ENCODE results near the gene CLSTN2.
"Not testable (repeated sequence)": the region's sequence is repeated elsewhere in the genome, so short reads cannot be mapped to it uniquely, and the experiment has no call there.

CLSTN2 gene

DNA sequence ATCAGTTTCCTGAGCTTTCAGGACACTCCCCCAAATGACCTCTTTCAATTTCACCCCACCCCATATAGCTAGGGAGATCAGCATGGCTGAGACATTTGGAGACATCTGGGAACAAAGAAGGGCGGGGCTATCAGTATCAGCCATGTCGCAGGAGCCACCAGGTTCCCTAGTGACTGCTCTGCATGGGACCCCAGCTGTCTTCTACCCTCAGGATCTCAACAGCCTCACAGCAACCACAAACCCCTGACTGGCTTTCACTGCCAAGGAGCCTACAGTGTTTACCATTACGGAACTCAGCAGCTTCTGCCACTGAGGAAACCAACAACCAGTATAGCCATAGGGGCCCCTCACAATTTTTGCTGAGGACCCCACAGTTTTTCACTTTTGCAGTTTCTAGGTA, 473.3 kb downstream of the CLSTN2 start:
- no peak for DNase-seq
- Mint-ChIP-seq H3K4me1 (no peaks in the 10 kb centered on the region), H3K4me3 (no peak overlapping the region), H3K27me3 (peaks cover 7% of the 10 kb centered on the region), H3K9me3 (peaks cover 16 to 33% of the 10 kb centered on the region in 2 donors), H3K27ac (no peak overlapping the region)
- ATAC-seq = no peak

DNA sequence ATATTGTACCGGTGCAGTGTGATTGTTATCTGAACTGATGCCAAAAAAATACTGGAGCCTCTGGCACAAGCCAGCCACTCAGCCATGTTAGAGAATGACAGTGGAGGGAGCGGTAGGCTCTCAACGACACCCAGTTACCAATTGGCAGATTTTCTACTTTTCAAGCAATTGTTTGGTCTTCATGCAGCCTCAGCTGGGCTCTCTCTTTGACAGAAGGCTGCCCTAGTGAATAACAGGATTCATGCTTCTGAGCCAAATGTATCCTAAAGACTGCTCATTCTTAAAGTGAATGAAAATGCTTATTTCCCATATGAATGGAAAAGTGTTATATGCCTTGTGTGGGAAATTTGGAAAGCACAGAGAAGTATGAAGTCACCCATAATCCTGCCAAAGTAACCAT, 481.7 kb downstream of the CLSTN2 start:
- ATAC-seq = no peak
- H3K27me3 Mint-ChIP-seq = no peaks in the 10 kb centered on the region
- no peaks in the 10 kb centered on the region for H3K4me1 Mint-ChIP-seq
- H3K9me3 Mint-ChIP-seq = no peaks in the 10 kb centered on the region
- no peak overlapping the region for H3K4me3 Mint-ChIP-seq
- H3K27ac Mint-ChIP-seq = no peak overlapping the region
- no peak for DNase-seq

DNA sequence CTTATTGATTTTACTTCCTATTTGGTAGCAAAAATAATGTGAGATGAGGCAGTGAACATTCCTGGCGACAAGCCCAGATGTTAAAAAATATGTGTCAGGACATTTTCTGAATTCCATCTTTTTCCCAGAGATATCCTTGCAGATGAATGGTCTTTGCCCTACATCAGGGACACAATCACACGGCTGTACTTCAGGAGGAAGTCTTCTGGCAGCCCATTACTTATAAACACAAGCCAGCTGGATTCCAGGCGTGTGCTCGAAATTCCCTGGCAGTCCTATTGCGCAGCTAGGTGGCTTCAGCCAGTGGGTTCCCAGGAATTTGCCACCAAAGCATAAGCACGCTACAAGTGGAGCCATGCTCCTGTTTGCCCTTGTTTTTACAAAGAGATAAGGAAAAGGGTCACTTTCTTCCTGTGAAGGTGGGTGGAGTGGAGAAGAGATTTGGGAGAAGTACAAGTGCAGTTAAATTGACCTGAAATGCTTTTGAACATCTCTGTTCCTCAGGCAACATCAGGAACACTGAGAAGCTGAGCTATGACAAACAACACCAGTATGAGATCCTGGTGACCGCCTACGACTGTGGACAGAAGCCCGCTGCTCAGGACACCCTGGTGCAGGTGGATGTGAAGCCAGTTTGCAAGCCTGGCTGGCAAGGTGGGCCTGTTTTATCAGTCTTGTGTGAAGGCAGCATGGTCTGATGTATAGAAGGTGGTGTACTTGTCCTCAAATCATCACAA, 485.8 kb downstream of the CLSTN2 start:
- no peak for DNase-seq
- ATAC-seq = no peak
- no peaks in the 10 kb centered on the region for H3K9me3 Mint-ChIP-seq
- no peak overlapping the region for H3K27ac Mint-ChIP-seq
- peaks cover 10% of the 10 kb centered on the region for H3K27me3 Mint-ChIP-seq
- no peak overlapping the region for H3K4me3 Mint-ChIP-seq
- no peaks in the 10 kb centered on the region for H3K4me1 Mint-ChIP-seq

DNA sequence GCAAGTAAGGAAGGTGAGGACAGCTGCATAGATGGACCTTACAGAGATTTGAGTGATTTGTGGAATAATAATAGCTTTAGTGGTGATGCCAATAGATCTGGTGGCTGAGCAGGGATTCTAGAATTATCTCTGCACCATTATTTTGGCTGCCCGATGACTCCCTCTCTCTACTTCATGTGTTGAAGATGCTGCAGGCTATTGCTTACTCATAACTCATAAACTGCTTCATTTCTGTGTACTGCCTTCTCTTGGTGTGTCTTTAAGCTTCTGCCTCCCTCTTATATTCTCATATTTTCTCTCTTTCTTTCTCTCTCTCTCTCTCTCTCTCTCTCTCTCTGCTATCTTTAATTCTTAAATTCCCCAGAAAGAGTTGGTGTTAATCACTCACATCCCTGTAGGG, 486.9 kb downstream of the CLSTN2 start:
- peaks cover 10% of the 10 kb centered on the region for H3K27me3 Mint-ChIP-seq
- DNase-seq (no peak), ATAC-seq (no peak)
- H3K4me3 Mint-ChIP-seq = no peak overlapping the region
- no peak overlapping the region for H3K27ac Mint-ChIP-seq
- no peaks in the 10 kb centered on the region for H3K4me1 Mint-ChIP-seq
- no peaks in the 10 kb centered on the region for H3K9me3 Mint-ChIP-seq

DNA sequence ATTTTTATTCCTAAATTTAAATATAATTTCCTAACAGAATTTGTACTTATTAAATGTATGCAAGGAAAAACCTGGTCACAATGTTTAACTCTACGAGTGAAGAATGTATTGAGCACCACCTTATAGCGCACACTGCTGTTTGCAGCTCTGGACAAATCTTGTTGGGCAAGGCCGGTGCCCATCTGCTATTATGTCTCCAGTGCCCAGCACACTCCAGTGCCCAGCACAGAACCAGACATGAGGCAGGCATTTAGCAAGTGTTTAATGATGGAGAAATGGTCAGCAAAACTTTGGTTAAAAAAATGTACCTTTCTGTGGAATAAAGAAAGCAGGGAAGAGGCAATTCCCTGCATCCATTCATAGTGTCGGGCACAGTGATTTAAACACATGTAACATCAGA, 488.2 kb downstream of the CLSTN2 start:
- H3K9me3 Mint-ChIP-seq = no peaks in the 10 kb centered on the region
- no peaks in the 10 kb centered on the region for H3K4me1 Mint-ChIP-seq
- no peak for ATAC-seq
- H3K27ac Mint-ChIP-seq = no peak overlapping the region
- no peak for DNase-seq
- peaks cover 13% of the 10 kb centered on the region for H3K27me3 Mint-ChIP-seq
- H3K4me3 Mint-ChIP-seq = no peak overlapping the region

DNA sequence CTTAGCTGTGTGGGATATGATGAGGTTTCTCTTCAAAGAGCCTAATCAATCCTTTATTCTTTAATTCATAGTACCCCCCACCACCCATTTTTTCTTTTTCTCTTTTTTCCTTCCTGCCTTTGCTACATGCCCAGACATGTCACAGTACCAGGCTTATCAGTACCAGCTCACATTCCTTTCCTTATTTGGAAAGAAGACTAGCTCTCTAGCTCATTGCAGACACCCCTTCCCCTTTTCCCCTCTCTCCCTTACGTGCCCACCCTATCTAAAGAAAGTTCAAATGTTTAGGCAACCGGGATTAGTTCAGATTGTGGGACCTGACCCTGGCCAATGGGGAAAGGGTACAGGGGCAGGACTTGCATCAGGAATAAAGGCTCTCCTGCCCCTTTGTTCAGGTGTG, 488.6 kb downstream of the CLSTN2 start:
- not testable (repeated sequence) for H3K4me1 Mint-ChIP-seq

DNA sequence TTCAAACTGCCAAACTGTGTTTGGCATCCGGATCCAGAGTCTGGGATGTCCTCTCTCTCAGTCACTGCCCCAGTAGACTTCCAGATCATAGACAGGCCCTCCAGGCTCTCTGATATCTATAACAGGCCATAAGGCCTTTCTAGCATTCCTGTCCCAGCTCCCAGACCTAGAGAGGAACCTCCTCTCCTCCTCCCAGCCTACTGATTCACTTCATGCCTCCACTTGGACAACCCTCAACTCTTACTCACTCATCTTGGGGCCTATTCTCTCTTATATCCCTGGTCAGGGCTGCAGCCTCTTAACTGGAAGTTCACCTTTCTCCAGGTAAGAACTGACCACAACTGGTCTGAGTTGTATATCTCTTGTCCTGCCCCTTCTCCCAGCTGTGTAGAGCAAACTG, 489.2 kb downstream of the CLSTN2 start:
- peak overlapping the region in 1 of 2 donors; percentile 7 for H3K27ac Mint-ChIP-seq
- ATAC-seq (no peak), DNase-seq (no peak)
- H3K9me3 Mint-ChIP-seq = no peaks in the 10 kb centered on the region
- peaks cover 24% of the 10 kb centered on the region for H3K27me3 Mint-ChIP-seq
- no peaks in the 10 kb centered on the region for H3K4me1 Mint-ChIP-seq
- no peak overlapping the region for H3K4me3 Mint-ChIP-seq

More for the DNA sequence above, 488.6 kb downstream of the CLSTN2 start:
- Mint-ChIP-seq H3K27me3 (peaks cover 17% of the 10 kb centered on the region), H3K27ac (peak overlapping the region in 1 of 2 donors; percentile 87)
- DNase-seq, H3K4me3 Mint-ChIP-seq, H3K9me3 Mint-ChIP-seq, ATAC-seq: not testable (repeated sequence)

DNA sequence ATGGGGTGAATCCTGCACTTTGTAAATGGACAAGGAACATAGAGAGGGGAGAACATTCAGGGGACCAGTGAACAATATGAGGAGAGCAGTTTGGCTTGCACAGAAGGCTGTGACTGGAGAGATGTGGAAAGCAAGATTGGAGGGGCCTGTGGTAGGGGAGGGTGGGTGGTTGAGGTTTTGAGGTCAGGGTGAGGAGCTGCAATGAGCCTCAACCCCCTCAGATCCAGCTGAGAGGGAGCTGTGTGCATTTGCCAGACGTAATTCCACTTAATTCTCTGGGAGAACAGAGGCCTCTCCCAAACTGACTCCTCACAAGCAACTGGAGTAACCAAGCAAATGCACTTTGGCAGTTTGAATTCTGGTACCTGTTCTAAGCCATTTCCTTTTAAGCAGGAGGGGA, 489.7 kb downstream of the CLSTN2 start:
- DNase-seq (no peak), ATAC-seq (no peak)
- Mint-ChIP-seq H3K9me3 (no peaks in the 10 kb centered on the region), H3K4me1 (no peaks in the 10 kb centered on the region), H3K4me3 (no peak overlapping the region), H3K27ac (no peak overlapping the region), H3K27me3 (peaks cover 27% of the 10 kb centered on the region)

DNA sequence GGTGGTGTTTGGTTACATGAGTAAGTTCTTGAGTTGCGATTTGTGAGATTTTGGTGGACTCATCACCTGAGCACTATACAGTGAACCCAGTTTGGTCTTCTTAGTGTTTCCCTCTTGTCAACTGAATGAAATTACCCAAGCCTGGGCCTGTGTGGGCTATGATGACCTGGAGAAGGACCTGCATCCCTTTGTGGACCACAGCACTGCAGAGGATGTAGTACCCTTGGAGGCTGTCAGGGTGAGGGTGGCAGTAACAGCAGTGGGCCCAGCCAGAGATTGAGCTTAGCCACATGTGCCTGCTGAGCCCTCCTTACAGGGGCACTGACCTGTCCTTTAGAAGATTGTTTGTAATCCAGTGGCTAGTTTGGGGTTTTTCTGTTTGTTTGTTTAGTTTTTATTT, 492.8 kb downstream of the CLSTN2 start:
- Mint-ChIP-seq H3K27me3 (peaks cover 18% of the 10 kb centered on the region), H3K4me3 (no peak overlapping the region), H3K27ac (no peak overlapping the region), H3K4me1 (no peaks in the 10 kb centered on the region), H3K9me3 (no peaks in the 10 kb centered on the region)
- DNase-seq (no peak), ATAC-seq (no peak)

DNA sequence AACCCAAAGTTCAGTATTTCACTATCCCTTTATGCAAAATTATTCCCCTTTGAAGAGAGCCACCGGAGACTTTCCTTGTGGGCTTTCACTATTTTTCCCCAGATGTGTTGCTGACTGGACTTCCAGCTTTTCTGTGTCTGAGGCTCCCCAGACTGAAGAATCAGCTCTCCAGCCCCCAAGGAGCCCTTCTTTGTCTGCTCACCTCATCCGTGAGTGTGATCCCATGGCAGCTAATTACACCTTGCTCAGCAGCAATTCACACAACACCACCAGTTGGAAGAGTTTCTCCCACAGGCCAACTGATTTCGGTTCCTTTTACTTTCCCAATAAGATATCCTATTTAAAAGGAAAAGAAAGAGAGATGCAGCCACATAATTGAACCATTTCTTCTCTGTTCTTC, 493.4 kb downstream of the CLSTN2 start:
- H3K9me3 Mint-ChIP-seq = no peaks in the 10 kb centered on the region
- H3K27ac Mint-ChIP-seq = no peak overlapping the region
- H3K4me1 Mint-ChIP-seq = no peaks in the 10 kb centered on the region
- H3K4me3 Mint-ChIP-seq = no peak overlapping the region
- no peak for DNase-seq
- H3K27me3 Mint-ChIP-seq = peaks cover 17% of the 10 kb centered on the region
- ATAC-seq = no peak

DNA sequence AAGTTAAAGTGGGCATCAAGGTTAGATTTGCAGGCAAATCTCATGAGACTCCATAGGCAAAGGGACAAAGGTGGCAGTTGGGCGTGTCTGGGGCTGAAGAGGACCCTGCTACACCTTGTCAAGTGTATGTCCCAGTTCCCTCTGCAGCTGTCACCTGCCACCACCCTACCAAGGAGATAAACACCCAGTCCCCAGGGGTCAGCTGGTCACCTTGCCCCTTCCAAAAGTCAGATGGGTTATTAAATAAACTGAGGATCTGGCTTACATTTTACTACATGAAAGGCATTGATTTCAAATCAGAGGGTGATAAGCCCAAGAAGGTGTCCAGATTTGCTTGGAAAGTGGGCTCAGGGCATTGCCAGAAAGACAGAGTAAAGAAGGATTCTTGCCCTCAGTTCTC, 494.8 kb downstream of the CLSTN2 start:
- ATAC-seq = no peak
- no peak overlapping the region for H3K4me3 Mint-ChIP-seq
- no peaks in the 10 kb centered on the region for H3K9me3 Mint-ChIP-seq
- H3K4me1 Mint-ChIP-seq = no peaks in the 10 kb centered on the region
- H3K27ac Mint-ChIP-seq = no peak overlapping the region
- DNase-seq = no peak
- peaks cover 17% of the 10 kb centered on the region for H3K27me3 Mint-ChIP-seq

DNA sequence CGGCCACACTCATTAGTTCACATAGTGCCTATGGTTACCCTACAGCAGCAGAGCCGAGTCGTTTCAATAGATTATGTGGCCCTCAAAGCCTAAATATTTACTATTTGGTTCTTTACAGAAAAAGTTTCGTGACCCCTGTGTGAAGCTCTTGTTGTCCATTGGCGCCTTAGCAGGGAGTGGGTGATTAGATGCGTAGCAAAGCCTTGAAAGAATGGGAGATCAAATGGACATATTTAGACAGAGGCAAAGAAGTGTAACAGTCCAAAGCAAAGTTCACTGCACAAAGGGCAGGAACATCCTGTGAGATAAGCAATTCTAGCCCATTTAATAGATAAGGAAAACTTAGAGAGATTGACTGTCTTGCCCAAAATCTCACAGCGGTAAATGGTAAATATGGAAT, 495.5 kb downstream of the CLSTN2 start:
- no peaks in the 10 kb centered on the region for H3K4me1 Mint-ChIP-seq
- no peak overlapping the region for H3K27ac Mint-ChIP-seq
- H3K27me3 Mint-ChIP-seq = peaks cover 17% of the 10 kb centered on the region
- H3K9me3 Mint-ChIP-seq = no peaks in the 10 kb centered on the region
- no peak for DNase-seq
- no peak for ATAC-seq
- no peak overlapping the region for H3K4me3 Mint-ChIP-seq

DNA sequence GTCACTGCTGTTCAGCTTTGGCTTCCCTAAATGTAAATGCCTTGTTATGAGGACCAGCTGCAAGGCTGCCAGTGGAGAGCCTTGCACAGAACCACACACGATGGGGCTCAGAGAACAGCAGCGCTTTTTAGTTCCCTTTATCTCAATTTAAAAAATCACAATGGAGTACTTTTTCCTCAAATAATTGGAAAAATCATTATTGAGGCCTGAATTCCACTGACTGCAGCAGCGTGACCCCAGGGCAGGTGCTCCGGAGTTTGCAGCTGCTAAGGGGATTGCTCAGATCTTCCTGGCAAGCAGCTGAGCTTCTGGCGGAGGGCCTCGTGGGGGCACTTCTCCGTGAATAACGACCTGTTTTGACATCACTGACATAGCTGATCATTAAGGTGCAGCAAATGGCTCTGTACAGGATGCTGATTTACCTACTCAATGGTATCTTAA, 497.3 kb downstream of the CLSTN2 start:
- Mint-ChIP-seq H3K27me3 (peaks cover 27% of the 10 kb centered on the region), H3K4me1 (no peaks in the 10 kb centered on the region), H3K9me3 (no peaks in the 10 kb centered on the region), H3K4me3 (no peak overlapping the region), H3K27ac (no peak overlapping the region)
- ATAC-seq (no peak), DNase-seq (no peak)

DNA sequence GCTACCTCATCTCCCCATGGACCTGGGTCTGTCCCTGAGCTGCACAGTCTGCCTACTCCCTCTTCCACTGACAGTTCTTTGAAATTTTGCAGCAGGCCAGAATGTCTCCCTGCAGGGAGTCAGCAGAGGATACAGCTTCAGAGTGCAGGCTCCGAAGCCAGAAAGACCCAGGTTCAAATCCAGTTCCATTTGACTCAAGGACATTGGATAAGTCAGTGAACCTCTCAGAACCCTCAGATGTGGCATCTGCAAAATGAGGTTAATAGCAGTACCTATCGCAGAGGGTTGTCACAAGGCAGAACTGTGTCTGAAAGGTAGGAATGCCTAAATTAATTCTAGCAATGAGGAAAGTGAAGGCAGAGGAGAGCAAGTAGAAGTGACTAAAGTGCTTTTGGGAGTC, 498.4 kb downstream of the CLSTN2 start:
- Mint-ChIP-seq H3K4me1 (no peaks in the 10 kb centered on the region), H3K4me3 (no peak overlapping the region), H3K27me3 (peaks cover 21% of the 10 kb centered on the region), H3K27ac (no peak overlapping the region), H3K9me3 (no peaks in the 10 kb centered on the region)
- ATAC-seq (peak; percentile 16), DNase-seq (no peak)

DNA sequence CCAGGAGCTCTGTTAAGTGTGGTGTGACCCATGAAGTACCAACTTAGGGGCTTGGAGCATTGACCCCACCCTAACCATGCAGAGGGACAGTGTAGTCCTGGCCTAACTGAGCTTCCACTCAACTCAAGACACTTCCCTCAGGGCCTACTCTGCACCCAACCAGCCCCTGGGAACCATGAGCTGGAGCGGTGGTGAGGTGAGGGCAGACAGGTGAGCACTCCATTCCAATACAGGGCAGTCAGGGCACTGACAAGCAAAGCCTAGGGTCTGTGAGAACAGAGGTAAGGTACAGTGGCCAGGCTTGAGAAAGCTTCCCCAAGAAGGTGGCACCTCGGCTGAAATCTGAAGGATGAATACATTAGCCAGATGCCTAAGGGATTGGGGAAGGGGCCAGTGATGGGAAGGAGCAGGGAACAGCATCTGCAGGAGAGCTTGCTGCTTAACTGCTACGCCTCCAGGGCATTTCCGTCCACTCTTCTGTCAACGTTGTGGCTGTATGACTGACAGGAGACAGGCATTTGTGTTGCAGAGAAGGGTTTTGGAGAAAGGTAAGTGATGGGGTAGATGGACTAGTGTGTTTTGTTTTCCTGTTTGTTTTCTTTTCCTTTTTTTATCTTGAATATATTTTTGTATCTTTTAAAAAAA, 499.4 kb downstream of the CLSTN2 start:
- peak; percentile 39 for ATAC-seq
- H3K27me3 Mint-ChIP-seq = peaks cover 12% of the 10 kb centered on the region
- no peaks in the 10 kb centered on the region for H3K4me1 Mint-ChIP-seq
- no peaks in the 10 kb centered on the region for H3K9me3 Mint-ChIP-seq
- no peak overlapping the region for H3K4me3 Mint-ChIP-seq
- no peak for DNase-seq
- no peak overlapping the region for H3K27ac Mint-ChIP-seq

DNA sequence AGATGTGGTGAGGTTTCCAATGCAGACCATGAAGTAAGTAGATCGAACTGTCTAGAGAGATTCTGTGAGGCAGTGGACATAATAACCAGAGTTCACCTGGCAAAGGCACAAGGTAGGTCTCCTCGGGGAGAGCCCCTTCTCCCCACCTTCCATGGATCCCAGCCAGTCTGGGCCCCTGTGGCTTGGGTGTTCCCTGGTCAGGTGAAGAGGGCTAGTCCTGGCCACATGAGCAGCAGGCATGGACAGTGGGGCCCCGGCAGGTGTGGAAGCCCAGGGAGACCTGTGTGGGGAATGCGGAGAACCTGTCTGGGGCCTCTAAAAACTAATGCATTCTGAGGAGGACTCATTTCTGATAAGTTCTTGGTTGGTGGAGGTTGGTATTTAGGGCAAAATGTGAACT, 501.4 kb downstream of the CLSTN2 start:
- ATAC-seq (no peak), DNase-seq (no peak)
- Mint-ChIP-seq H3K4me1 (no peaks in the 10 kb centered on the region), H3K9me3 (no peaks in the 10 kb centered on the region), H3K27me3 (peaks cover 19% of the 10 kb centered on the region), H3K4me3 (no peak overlapping the region), H3K27ac (no peak overlapping the region)

All from stimulated activated naive CD8-positive, alpha-beta T cell treated with anti-CD3 and anti-CD28 coated beads, Interleukin-15, amount 100 ng/mL, for 72 hours (primary cell).